Lower leg skin (tissue), 3 donors: ENCODE results near the gene DGKI.

Experiments used
- POLR2A ChIP-seq, 2 donors: fragments of 450-650 bp; IDR thresholded peaks; one replicate each; pipeline ENCODE4 v1.6.1; 2016 to 2017; ENCODE audit warnings: antibody characterized with exemption in 2 of 2, mild to moderate bottlenecking in 1 of 2, moderate library complexity in 1 of 2
- TF ChIP-seq, protein P1 (sequence below), 3 donors: fragments of 450-650 bp; IDR thresholded peaks; one replicate each; pipeline ENCODE4 v1.5.1; 2016; ENCODE audit warnings: antibody characterized with exemption in 3 of 3, mild to moderate bottlenecking in 3 of 3, moderate library complexity in 2 of 3

DNA sequence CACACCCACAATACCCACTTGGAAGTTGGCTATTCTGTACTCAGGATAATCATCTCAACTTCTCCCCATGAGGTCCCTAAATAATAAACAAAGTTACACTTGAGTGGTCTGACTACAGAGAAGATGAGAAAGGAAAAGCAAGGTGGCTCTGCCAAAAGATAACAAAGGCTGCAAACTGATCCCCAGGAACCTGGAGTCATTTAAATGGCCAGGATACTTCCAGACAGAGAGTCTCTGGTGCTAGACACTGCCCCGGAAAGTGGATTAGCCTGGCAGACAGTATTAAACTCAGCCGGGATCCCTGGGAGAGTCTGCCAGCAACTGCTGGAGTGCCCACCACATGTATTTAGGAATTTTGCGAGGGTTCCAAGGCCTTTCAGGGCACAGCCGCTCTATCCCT lies 93.7 kb downstream of the DGKI start:
- TF ChIP-seq, protein P1, sequence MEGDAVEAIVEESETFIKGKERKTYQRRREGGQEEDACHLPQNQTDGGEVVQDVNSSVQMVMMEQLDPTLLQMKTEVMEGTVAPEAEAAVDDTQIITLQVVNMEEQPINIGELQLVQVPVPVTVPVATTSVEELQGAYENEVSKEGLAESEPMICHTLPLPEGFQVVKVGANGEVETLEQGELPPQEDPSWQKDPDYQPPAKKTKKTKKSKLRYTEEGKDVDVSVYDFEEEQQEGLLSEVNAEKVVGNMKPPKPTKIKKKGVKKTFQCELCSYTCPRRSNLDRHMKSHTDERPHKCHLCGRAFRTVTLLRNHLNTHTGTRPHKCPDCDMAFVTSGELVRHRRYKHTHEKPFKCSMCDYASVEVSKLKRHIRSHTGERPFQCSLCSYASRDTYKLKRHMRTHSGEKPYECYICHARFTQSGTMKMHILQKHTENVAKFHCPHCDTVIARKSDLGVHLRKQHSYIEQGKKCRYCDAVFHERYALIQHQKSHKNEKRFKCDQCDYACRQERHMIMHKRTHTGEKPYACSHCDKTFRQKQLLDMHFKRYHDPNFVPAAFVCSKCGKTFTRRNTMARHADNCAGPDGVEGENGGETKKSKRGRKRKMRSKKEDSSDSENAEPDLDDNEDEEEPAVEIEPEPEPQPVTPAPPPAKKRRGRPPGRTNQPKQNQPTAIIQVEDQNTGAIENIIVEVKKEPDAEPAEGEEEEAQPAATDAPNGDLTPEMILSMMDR (IDR thresholded peaks at IDR 0.05) = no peak
- TF ChIP-seq POLR2A (IDR thresholded peaks at IDR 0.05) = no peak
